CD14-positive monocyte (primary cell): ENCODE data around the gene LNX2. TPM values are rescaled to one million over a fixed set of nuclear protein-coding genes. Genes with fewer than 3 reads are reported as not detected.

Experiments used
- DNase-seq, 3 donors: peaks; one replicate each; pipeline ENCODE4 v3.0.0-alpha.2; 2011 to 2022
- H2AFZ ChIP-seq: 2 replicates; pipeline ENCODE4 v1.6.0; 2012; ENCODE audit warnings: mild to moderate bottlenecking, low read depth, low read length, inconsistent platforms; ENCODE audit not compliant: insufficient read depth, poor library complexity, severe bottlenecking
- H3K27ac ChIP-seq, 2 donors: 1 replicate in 1 of 2; 2 replicates in 1 of 2; pipeline ENCODE4 v1.5.1; 2012 to 2013; ENCODE audit warnings: low read length in 2 of 2, control low read depth in 1 of 2, inconsistent platforms in 1 of 2, low read depth in 1 of 2, mild to moderate bottlenecking in 1 of 2
- H3K27me3 ChIP-seq, 2 donors: one replicate each; pipeline versions ENCODE4 v1.6.0 to v1.6.1; 2011 to 2013; ENCODE audit warnings: low read length in 2 of 2; ENCODE audit not compliant: control insufficient read depth in 2 of 2, insufficient read depth in 2 of 2
- H3K36me3 ChIP-seq, 2 donors: replicated peaks in 1 of 2; 1 replicate in 1 of 2; 2 replicates in 1 of 2; pipeline versions ENCODE4 v1.5.1 to v1.6.1; 2012 to 2013; ENCODE audit warnings: low read length in 2 of 2, control low read depth in 1 of 2, inconsistent platforms in 1 of 2, mild to moderate bottlenecking in 1 of 2; ENCODE audit not compliant: insufficient read depth in 2 of 2, control insufficient read depth in 1 of 2
- H3K4me1 ChIP-seq, 2 donors: 1 replicate in 1 of 2; 2 replicates in 1 of 2; pipeline versions ENCODE4 v1.5.1 to v1.6.1; 2012 to 2013; ENCODE audit warnings: low read length in 2 of 2, control low read depth in 1 of 2, inconsistent platforms in 1 of 2, mild to moderate bottlenecking in 1 of 2, moderate library complexity in 1 of 2; ENCODE audit not compliant: insufficient read depth in 2 of 2, control insufficient read depth in 1 of 2
- H3K4me2 ChIP-seq: replicated peaks from 2 replicates; pipeline ENCODE3; 2012; ENCODE audit warnings: low read length, moderate library complexity, mild to moderate bottlenecking; ENCODE audit not compliant: poor library complexity, severe bottlenecking; ENCODE audit errors: extremely low read depth
- H3K4me3 ChIP-seq, 3 experiments: fragments of 200-600 bp in 1 of 3; sonication (generic) in 1 of 3; replicated peaks in 1 of 3; 1 replicate in 2 of 3; 2 replicates in 1 of 3; pipeline ENCODE4 v1.5.1; 2011 to 2013; ENCODE audit warnings: low read length in 3 of 3, mild to moderate bottlenecking in 3 of 3, control low read depth in 2 of 3, low read depth in 2 of 3, inconsistent platforms in 1 of 3, moderate library complexity in 1 of 3
- H3K79me2 ChIP-seq: 2 replicates; pipeline ENCODE4 v1.6.0; 2012; ENCODE audit warnings: mild to moderate bottlenecking, control low read depth, inconsistent platforms, low read length, moderate library complexity; ENCODE audit not compliant: insufficient read depth
- H3K9ac ChIP-seq: 2 replicates; pipeline ENCODE4 v1.6.0; 2017; ENCODE audit warnings: low read length, mild to moderate bottlenecking; ENCODE audit not compliant: insufficient read depth, poor library complexity, severe bottlenecking
- H3K9me3 ChIP-seq, 2 donors: replicated peaks in 1 of 2; 1 replicate in 1 of 2; 2 replicates in 1 of 2; pipeline versions ENCODE4 v1.5.1 to v1.6.1; 2012 to 2013; ENCODE audit warnings: low read length in 2 of 2, control low read depth in 1 of 2; ENCODE audit not compliant: control insufficient read depth in 1 of 2, insufficient read depth in 1 of 2
- H4K20me1 ChIP-seq: 2 replicates; pipeline ENCODE4 v1.6.0; 2012; ENCODE audit warnings: mild to moderate bottlenecking, low read length, control low read depth, moderate library complexity; ENCODE audit not compliant: insufficient read depth
- H3K27ac Mint-ChIP-seq, 7 donors: one replicate each; pipeline ENCODE4 v1.8.0; 2020; ENCODE audit warnings: mild to moderate bottlenecking in 7 of 7, mixed read lengths in 7 of 7, moderate library complexity in 6 of 7, inconsistent platforms in 2 of 7
- H3K27me3 Mint-ChIP-seq, 3 donors: one replicate each; pipeline ENCODE4 v1.8.0; 2021 to 2022; ENCODE audit warnings: low read depth in 3 of 3, mild to moderate bottlenecking in 3 of 3, mixed read lengths in 3 of 3, moderate library complexity in 3 of 3, inconsistent platforms in 1 of 3
- H3K36me3 Mint-ChIP-seq, 2 donors: one replicate each; pipeline ENCODE4 v1.8.0; 2020; ENCODE audit warnings: mixed read lengths in 2 of 2, inconsistent platforms in 1 of 2, mild to moderate bottlenecking in 1 of 2
- H3K4me1 Mint-ChIP-seq: one replicate; pipeline ENCODE4 v1.8.0; 2020; ENCODE audit warnings: mild to moderate bottlenecking, mixed read lengths
- H3K4me3 Mint-ChIP-seq, 2 donors: one replicate each; pipeline ENCODE4 v1.8.0; 2020; ENCODE audit warnings: mild to moderate bottlenecking in 2 of 2, mixed read lengths in 2 of 2, moderate library complexity in 1 of 2
- H3K9me3 Mint-ChIP-seq, 7 donors: one replicate each; pipeline ENCODE4 v1.8.0; 2020 to 2022; ENCODE audit warnings: mixed read lengths in 7 of 7, mild to moderate bottlenecking in 6 of 7, moderate library complexity in 6 of 7, inconsistent platforms in 2 of 7
- CTCF ChIP-seq: fragments of 200-600 bp; IDR thresholded peaks from one replicate; pipeline ENCODE4 v1.8.0; 2022; ENCODE audit warnings: antibody characterized with exemption, mild to moderate bottlenecking
- WGBS: methylation state at CpG from one replicate; pipeline ENCODE4 v1.1.5; 2013; ENCODE audit warnings: missing lambda C conversion rate; ENCODE audit not compliant: insufficient coverage; 5-methylcytosine and 5-hydroxymethylcytosine counted together
- intact Hi-C, 2 donors: fragments of 100-400 bp; cut with micrococcal nuclease; formaldehyde crosslinking; loops; one replicate each; pipeline versions ENCODE4 v1.15.0 to v1.15.1; 2023
- polyA plus RNA-seq, 3 donors: library from polyadenylated mRNA; depleted of rRNA in 1 of 3; unstranded in 2 of 3; stranded (reverse) in 1 of 3; fragments of 300-500 nt in 2 of 3; fragments of >200 nt in 1 of 3; fragmentation: Illumina TruSeq in 2 of 3; gene quantifications; 1 replicate in 2 of 3; 2 replicates in 1 of 3; pipeline ENCODE4 v1.2.3, GENCODE V29; 2012 to 2021

Gene LNX2
- polyA plus RNA-seq, 3 donors: 0.89 to 2.3 (median 1.5) TPM

- WGBS: 94% methylated on average over 11 of the region's 13 CpGs
- intact Hi-C loops: no loop called here
Measured at GRCh38 chr13:27500806-27501534, 119.4 kb downstream of the LNX2 start.

GRCh38 chr13:27497563-27498230 is 122.6 kb downstream of the LNX2 start:
- Mint-ChIP-seq H3K27me3 (peaks cover 0 to 2% (median 1%) of the 10 kb centered on the region in 3 donors), H3K27ac (no peak overlapping the region), H3K9me3 (no peaks in the 10 kb centered on the region), H3K4me3 (no peak overlapping the region), H3K36me3 (no peaks in the 10 kb centered on the region), H3K4me1 (no peaks in the 10 kb centered on the region)
- Histone ChIP-seq H3K9ac (no peak overlapping the region), H3K79me2 (no peaks in the 10 kb centered on the region), H3K36me3 (no peaks in the 10 kb centered on the region), H3K4me1 (no peaks in the 10 kb centered on the region), H2AFZ (no peak overlapping the region), H3K27me3 (no peaks in the 10 kb centered on the region), H3K9me3 (no peaks in the 10 kb centered on the region), H3K4me2 (no peak overlapping the region), H4K20me1 (no peaks in the 10 kb centered on the region), H3K27ac (no peak overlapping the region), H3K4me3 (no peak overlapping the region)
- no peak for TF ChIP-seq CTCF
- intact Hi-C loops: no loop called here
- no peak for DNase-seq
- WGBS: 87% methylated on average over 5 of the region's 11 CpGs

More at GRCh38 chr13:27500806-27501534, 119.4 kb downstream of the LNX2 start:
- Histone ChIP-seq H3K9ac (no peak overlapping the region), H2AFZ (no peak overlapping the region), H3K36me3 (no peaks in the 10 kb centered on the region), H3K27ac (no peak overlapping the region), H3K4me1 (no peaks in the 10 kb centered on the region), H3K4me3 (no peak overlapping the region), H4K20me1 (no peaks in the 10 kb centered on the region), H3K79me2 (no peaks in the 10 kb centered on the region), H3K9me3 (no peaks in the 10 kb centered on the region), H3K4me2 (no peak overlapping the region), H3K27me3 (no peaks in the 10 kb centered on the region)
- no peaks in the 10 kb centered on the region for H3K9me3 Mint-ChIP-seq
- H3K4me1 Mint-ChIP-seq: no peaks in the 10 kb centered on the region
- no peaks in the 10 kb centered on the region for H3K36me3 Mint-ChIP-seq
- no peak overlapping the region for H3K4me3 Mint-ChIP-seq
- peaks cover 0 to 4% (median 1%) of the 10 kb centered on the region in 3 donors for H3K27me3 Mint-ChIP-seq
- DNase-seq: no peak
- no peak overlapping the region for H3K27ac Mint-ChIP-seq
- TF ChIP-seq CTCF: no peak
